Tibial artery (tissue), 4 donors: Measurements from ENCODE around the gene MRPL34.

Experiments used
- DNase-seq, 2 donors: peaks; one replicate each; pipeline ENCODE4 v3.0.0-alpha.2; 2019
- H3K27ac ChIP-seq, 2 donors: fragments of 200-600 bp; sonication (generic) in 1 of 2; 1 replicate in 1 of 2; 2 replicates in 1 of 2; pipeline ENCODE4 v1.5.1; 2018 to 2019; ENCODE audit warnings: mild to moderate bottlenecking in 1 of 2
- H3K27me3 ChIP-seq, 2 donors: fragments of 200-600 bp; sonication (generic) in 1 of 2; one replicate each; pipeline versions ENCODE4 v1.5.1 to v1.6.0; 2016 to 2019
- H3K36me3 ChIP-seq, 3 donors: fragments of 200-600 bp; sonication (generic) in 2 of 3; one replicate each; pipeline ENCODE4 v1.5.1; 2016 to 2019; ENCODE audit warnings: mild to moderate bottlenecking in 2 of 3
- H3K4me1 ChIP-seq, 4 donors: fragments of 200-600 bp; sonication (generic) in 2 of 4; 1 replicate in 3 of 4; 2 replicates in 1 of 4; pipeline ENCODE4 v1.5.1; 2016 to 2019
- H3K4me3 ChIP-seq, 2 donors: fragments of 200-600 bp; sonication (generic) in 1 of 2; 1 replicate in 1 of 2; 2 replicates in 1 of 2; pipeline ENCODE4 v1.5.1; 2018 to 2019; ENCODE audit warnings: mild to moderate bottlenecking in 2 of 2
- H3K9me3 ChIP-seq, 3 donors: fragments of 200-600 bp; sonication (generic) in 1 of 3; one replicate each; pipeline ENCODE4 v1.5.1; 2016 to 2019
- intact Hi-C: fragments of 100-400 bp; cut with DNase I; formaldehyde crosslinking; loops from one replicate; pipeline ENCODE4 v1.15.0; 2023; ENCODE audit warnings: low total_unique reads
- TF ChIP-seq, protein P1 (sequence below), 2 experiments: fragments of 200-600 bp in 1 of 2; fragments of 450-650 bp in 1 of 2; IDR thresholded peaks; one replicate each; pipeline ENCODE4 v1.5.1; 2017 to 2019; ENCODE audit warnings: antibody characterized with exemption in 2 of 2, mild to moderate bottlenecking in 1 of 2, moderate library complexity in 1 of 2

MRPL34 gene

DNA sequence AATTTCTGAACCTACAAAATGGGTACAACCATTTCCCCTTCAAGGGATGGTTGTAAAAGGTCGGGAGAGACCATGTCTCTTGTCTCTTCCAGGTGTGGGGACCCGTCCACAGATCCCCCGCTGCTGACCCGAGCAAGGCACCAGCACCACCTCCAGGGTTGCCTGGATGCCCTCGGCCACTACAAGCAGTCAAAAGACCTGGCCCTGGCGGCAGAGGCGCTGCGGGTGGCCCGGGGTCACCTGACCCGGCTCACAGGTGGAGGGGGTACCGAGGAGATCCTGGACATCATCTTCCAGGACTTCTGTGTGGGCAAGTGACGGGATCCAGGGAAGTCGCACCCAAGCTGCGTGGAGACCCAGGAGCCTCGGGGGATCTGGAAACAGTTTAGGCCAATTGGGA is 35.7 kb downstream of the MRPL34 start:
- Histone ChIP-seq H3K27ac (no peak overlapping the region), H3K4me1 (peaks cover 0 to 20% (median 15%) of the 10 kb centered on the region in 4 donors), H3K9me3 (no peaks in the 10 kb centered on the region), H3K27me3 (no peaks in the 10 kb centered on the region), H3K36me3 (peaks cover 0 to 24% (median 10%) of the 10 kb centered on the region in 3 donors), H3K4me3 (no peak overlapping the region)
- DNase-seq, result no peak
- TF ChIP-seq, protein P1, sequence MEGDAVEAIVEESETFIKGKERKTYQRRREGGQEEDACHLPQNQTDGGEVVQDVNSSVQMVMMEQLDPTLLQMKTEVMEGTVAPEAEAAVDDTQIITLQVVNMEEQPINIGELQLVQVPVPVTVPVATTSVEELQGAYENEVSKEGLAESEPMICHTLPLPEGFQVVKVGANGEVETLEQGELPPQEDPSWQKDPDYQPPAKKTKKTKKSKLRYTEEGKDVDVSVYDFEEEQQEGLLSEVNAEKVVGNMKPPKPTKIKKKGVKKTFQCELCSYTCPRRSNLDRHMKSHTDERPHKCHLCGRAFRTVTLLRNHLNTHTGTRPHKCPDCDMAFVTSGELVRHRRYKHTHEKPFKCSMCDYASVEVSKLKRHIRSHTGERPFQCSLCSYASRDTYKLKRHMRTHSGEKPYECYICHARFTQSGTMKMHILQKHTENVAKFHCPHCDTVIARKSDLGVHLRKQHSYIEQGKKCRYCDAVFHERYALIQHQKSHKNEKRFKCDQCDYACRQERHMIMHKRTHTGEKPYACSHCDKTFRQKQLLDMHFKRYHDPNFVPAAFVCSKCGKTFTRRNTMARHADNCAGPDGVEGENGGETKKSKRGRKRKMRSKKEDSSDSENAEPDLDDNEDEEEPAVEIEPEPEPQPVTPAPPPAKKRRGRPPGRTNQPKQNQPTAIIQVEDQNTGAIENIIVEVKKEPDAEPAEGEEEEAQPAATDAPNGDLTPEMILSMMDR (IDR thresholded peaks at IDR 0.05), result no peak
- intact Hi-C loops, result no loop called here

DNA sequence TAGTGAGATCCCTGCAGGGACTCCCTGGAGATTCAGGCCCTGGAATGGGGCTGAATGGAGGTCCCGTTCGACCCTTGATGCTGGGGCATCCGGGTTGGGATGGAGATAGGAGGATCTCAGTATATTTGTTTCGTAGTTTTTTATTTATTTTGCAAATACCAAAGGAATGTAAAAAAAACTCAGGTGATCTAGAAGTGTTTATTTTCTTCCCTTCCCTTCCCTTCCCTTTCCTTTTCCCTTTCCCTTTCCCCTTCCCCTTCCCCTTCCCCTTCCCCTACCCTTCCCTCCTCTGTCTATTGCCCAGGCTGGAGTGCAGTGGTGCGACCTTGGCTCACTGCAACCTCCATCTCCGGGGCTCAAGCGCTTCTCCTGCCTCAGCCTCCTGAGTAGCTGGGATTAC is 36.2 kb downstream of the MRPL34 start:
- peaks cover 0 to 24% (median 10%) of the 10 kb centered on the region in 3 donors for H3K36me3 ChIP-seq
- no peak overlapping the region for H3K27ac ChIP-seq
- no peaks in the 10 kb centered on the region for H3K9me3 ChIP-seq
- TF ChIP-seq, protein P1 (IDR thresholded peaks at IDR 0.05), result no peak
- no peak overlapping the region for H3K4me3 ChIP-seq
- no peaks in the 10 kb centered on the region for H3K27me3 ChIP-seq
- intact Hi-C loops, result no loop called here
- DNase-seq, result no peak
- peaks cover 0 to 23% (median 19%) of the 10 kb centered on the region in 4 donors for H3K4me1 ChIP-seq

DNA sequence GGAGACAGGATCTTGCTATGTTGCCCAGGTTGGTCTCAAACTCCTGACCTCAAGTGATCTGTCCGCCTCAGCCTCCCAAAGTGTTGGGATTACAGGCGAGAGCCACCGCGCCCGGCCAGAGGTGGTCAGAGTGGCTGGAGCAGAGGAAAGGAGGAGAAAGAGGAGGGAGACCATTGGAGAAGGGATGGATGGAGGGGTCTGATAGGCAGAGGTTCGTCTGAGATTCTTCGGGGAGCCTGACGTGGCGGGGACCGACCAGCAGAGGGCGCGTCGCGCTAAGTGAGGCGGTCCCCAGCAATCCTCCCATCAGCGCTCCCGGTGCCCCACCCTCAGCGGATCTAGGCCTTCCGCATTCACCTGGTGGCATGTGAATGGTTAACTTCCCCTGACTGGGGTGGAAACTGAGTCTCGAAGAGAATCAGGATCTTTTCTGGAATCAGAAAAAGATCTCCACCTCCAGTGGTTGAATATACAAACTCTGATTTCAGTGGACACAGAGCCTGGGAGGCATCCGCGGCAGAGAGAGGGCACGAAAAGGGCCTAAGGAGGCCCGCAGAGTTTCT is 40.5 kb downstream of the MRPL34 start:
- H3K9me3 ChIP-seq, result no peaks in the 10 kb centered on the region
- TF ChIP-seq, protein P1 (IDR thresholded peaks at IDR 0.05), result peak; percentile 95 to 97
- peak overlapping the region in 1 of 2 donors; percentile 47 for H3K27ac ChIP-seq
- DNase-seq, result peak; percentile 63 to 76
- H3K27me3 ChIP-seq, result no peaks in the 10 kb centered on the region
- H3K4me1 ChIP-seq, result peaks cover 0 to 35% (median 31%) of the 10 kb centered on the region in 4 donors
- intact Hi-C loops, result loop anchor here (1.0 kb wide), 1 partner anchor 40 kb away; no protein-coding TSS in a partner anchor
- no peak overlapping the region for H3K4me3 ChIP-seq
- peaks cover 0 to 12% (median 2%) of the 10 kb centered on the region in 3 donors for H3K36me3 ChIP-seq

DNA sequence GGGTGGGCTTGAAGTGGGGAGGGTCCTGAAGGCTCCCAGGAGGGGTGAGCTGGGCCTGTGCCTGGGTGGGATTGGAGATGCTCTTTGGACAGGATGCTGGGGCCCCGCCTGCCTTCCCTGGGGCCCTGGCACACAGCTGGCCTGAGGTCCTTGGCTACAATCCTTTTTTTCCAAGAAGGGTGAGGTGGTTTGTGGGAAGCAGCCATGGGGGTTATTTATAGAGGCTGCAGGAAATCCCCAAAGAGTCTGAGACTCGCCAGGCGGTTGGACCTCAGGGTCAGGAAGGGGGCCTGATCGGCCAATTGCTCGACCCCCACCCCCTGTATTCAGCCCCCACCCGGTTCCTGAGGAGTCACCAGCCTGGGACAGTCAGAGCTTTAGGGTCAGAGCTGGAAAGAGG is 41.7 kb downstream of the MRPL34 start:
- intact Hi-C loops, result no loop called here
- peak in 1 of 2 donors; percentile 73 for DNase-seq
- H3K27ac ChIP-seq, result peak overlapping the region; percentile 39 to 47
- H3K36me3 ChIP-seq, result peaks cover 0 to under 1% (median 0%) of the 10 kb centered on the region in 3 donors
- peaks cover 0 to 35% (median 31%) of the 10 kb centered on the region in 4 donors for H3K4me1 ChIP-seq
- peaks cover 0 to 5% of the 10 kb centered on the region in 2 donors for H3K27me3 ChIP-seq
- no peaks in the 10 kb centered on the region for H3K9me3 ChIP-seq
- TF ChIP-seq, protein P1 (IDR thresholded peaks at IDR 0.05), result no peak
- H3K4me3 ChIP-seq, result no peak overlapping the region

DNA sequence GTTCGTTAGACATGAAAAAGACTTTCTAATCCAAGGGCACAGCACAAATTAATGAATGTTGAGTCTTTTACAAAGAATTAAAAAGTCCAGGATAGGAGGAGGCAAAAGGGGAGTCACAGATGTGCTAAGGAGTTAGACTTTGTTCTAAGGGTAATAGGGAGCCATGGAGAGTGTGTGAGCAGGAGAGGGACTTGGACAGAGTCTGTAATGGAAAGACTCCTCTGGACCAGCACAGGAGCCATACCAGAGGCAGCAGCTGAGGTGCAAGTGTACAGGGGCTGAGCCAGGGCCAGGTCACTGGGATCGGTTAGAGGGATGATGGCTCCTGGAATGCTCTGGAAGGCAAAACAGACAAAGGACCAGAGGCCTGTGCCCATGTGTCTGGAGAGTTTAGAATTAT is 42.2 kb downstream of the MRPL34 start:
- Histone ChIP-seq H3K9me3 (no peaks in the 10 kb centered on the region), H3K27me3 (peaks cover 0 to 5% of the 10 kb centered on the region in 2 donors), H3K4me3 (no peak overlapping the region), H3K27ac (peak overlapping the region; percentile 39 to 47), H3K36me3 (no peaks in the 10 kb centered on the region), H3K4me1 (peaks cover 0 to 38% (median 31%) of the 10 kb centered on the region in 4 donors)
- TF ChIP-seq, protein P1 (IDR thresholded peaks at IDR 0.05), result no peak
- DNase-seq, result no peak
- intact Hi-C loops, result no loop called here
